HG02970 (cell line): ENCODE data around the gene B4GAT1.
"Not testable (repeated sequence)": the region's sequence is repeated elsewhere in the genome, so short reads cannot be mapped to it uniquely, and the experiment has no call there.

Experiments
- ATAC-seq: cut with Tn5 transposase; IDR thresholded peaks from one replicate; pipeline ENCODE4 v1.9.1; 2021; ENCODE audit warnings: mild to moderate bottlenecking, moderate library complexity, moderate number of reproducible peaks; ENCODE audit not compliant: unreplicated experiment, low FRiP score

B4GAT1 gene

GRCh38 chr11:66363805-66364535 lies 16.5 kb upstream of the B4GAT1 start:
- no peak for ATAC-seq

- no peak for ATAC-seq
Observed at GRCh38 chr11:66363187-66363601, 15.8 kb upstream of the B4GAT1 start.

- ATAC-seq = no peak
Observed at GRCh38 chr11:66362481-66363147, 15.2 kb upstream of the B4GAT1 start.

GRCh38 chr11:66361502-66361941 lies 14.1 kb upstream of the B4GAT1 start:
- ATAC-seq = no peak

- no peak for ATAC-seq
Observed at GRCh38 chr11:66360406-66361073, 13.1 kb upstream of the B4GAT1 start.

GRCh38 chr11:66359662-66360087 lies 12.2 kb upstream of the B4GAT1 start:
- no peak for ATAC-seq

- not testable (repeated sequence) for ATAC-seq
Observed at GRCh38 chr11:66350560-66351235, 3.3 kb upstream of the B4GAT1 start.

GRCh38 chr11:66349084-66349386 lies 1.6 kb upstream of the B4GAT1 start:
- no peak for ATAC-seq

GRCh38 chr11:66346476-66347424 lies 679 bp downstream of the B4GAT1 start:
- ATAC-seq = no peak

GRCh38 chr11:66345316-66345649 lies 2.1 kb downstream of the B4GAT1 start:
- peak; percentile 3 for ATAC-seq

GRCh38 chr11:66344550-66345315 lies 2.7 kb downstream of the B4GAT1 start, which contains the start of gene BRMS1:
Gene BRMS1 (minus strand): TSS chr11:66345104. CDS start chr11:66342234, 2,870 bp downstream.
- peak; percentile 69 for ATAC-seq

GRCh38 chr11:66343176-66343575 lies 4.3 kb downstream of the B4GAT1 start:
- no peak for ATAC-seq

GRCh38 chr11:66341502-66342126 lies 5.8 kb downstream of the B4GAT1 start:
- no peak for ATAC-seq

GRCh38 chr11:66340596-66341501 lies 6.6 kb downstream of the B4GAT1 start:
- no peak for ATAC-seq

GRCh38 chr11:66339686-66340483 lies 7.5 kb downstream of the B4GAT1 start:
- ATAC-seq = no peak

- no peak for ATAC-seq
Observed at GRCh38 chr11:66339162-66339675, 8.2 kb downstream of the B4GAT1 start.
